Colonic mucosa (tissue), 4 donors: ENCODE data around the gene ENPP7. TPM values are rescaled to one million over a fixed set of nuclear protein-coding genes. Genes with fewer than 3 reads are reported as not detected.

Experiments
- DNase-seq: peaks from one replicate; pipeline ENCODE4 v3.0.0-alpha.2; 2020
- H3K27ac ChIP-seq: fragments of 200-600 bp; one replicate; pipeline ENCODE4 v1.8.0; 2021
- H3K27me3 ChIP-seq: fragments of 200-600 bp; one replicate; pipeline ENCODE4 v1.8.0; 2021
- H3K36me3 ChIP-seq: fragments of 200-600 bp; one replicate; pipeline ENCODE4 v1.8.0; 2021
- H3K4me1 ChIP-seq: fragments of 200-600 bp; one replicate; pipeline ENCODE4 v1.8.0; 2021; ENCODE audit warnings: mild to moderate bottlenecking
- H3K4me3 ChIP-seq: fragments of 200-600 bp; one replicate; pipeline ENCODE4 v1.8.0; 2021
- H3K9ac ChIP-seq, 2 donors: one replicate each; pipeline ENCODE4 v1.7.0; 2013; ENCODE audit warnings: control low read depth in 2 of 2, low read depth in 2 of 2, low read length in 2 of 2
- H3K9me3 ChIP-seq: fragments of 200-600 bp; one replicate; pipeline ENCODE4 v1.8.0; 2021
- intact Hi-C: fragments of 100-400 bp; cut with DNase I; formaldehyde crosslinking; loops from one replicate; pipeline ENCODE4 v1.14.1; 2022
- total RNA-seq, 2 donors: library from RNA; stranded (reverse); fragmentation: NEBNext Ultra II Directional in 1 of 2; extraction: Animal tissue kit (Norgen Biotek cat#: 25700) in 1 of 2; gene quantifications; one replicate each; pipeline ENCODE4 v1.2.1, GENCODE V29; 2021
- TF ChIP-seq, protein P1 (sequence below): fragments of 200-600 bp; IDR thresholded peaks from one replicate; pipeline ENCODE4 v1.8.0; 2022; ENCODE audit warnings: antibody characterized with exemption, mild to moderate bottlenecking
- donor health status: healthy.
- donor health status: DM: no; HTN: no; CAD: no.
- donor health status: DM: no; HTN: no; CAD: no.

The ENPP7 gene
- total RNA-seq, 2 donors from 2014 or later: not detected

DNA sequence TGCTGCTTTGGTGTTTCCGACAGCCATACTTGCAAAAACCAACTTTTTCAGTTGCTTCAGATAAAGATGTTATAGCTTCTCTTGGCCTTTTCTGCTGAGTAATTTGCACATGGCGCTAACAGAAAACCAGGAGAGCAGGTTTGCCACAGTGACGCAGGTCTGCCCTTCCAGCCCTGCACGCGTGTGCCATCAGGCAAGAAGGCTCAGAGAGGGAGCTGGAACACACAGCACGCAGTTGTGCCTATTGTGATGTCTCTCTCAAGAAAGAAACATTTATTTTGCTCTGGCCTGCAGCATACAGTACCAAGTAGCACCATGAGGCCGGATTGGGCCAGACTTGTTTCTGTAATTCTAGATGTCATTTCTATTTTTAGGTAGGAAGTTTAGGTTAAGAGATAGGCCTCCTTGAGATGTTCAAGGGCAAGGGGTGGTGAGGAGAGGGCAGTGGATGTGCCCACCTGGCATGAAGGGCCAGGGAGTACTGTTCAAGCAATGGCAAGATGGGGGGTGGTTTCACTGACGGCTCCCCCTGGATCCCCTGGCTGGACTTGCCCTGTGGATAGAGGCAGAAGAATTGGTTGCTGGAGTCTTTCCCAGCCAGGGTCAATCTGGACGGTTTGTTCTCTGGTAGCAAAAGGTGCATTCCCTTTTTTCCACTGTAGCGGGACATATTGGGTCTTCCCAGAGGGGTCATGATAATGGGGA lies 49.1 kb downstream of the ENPP7 start:
- no peak overlapping the region for H3K4me3 ChIP-seq
- DNase-seq: no peak
- TF ChIP-seq, protein P1, sequence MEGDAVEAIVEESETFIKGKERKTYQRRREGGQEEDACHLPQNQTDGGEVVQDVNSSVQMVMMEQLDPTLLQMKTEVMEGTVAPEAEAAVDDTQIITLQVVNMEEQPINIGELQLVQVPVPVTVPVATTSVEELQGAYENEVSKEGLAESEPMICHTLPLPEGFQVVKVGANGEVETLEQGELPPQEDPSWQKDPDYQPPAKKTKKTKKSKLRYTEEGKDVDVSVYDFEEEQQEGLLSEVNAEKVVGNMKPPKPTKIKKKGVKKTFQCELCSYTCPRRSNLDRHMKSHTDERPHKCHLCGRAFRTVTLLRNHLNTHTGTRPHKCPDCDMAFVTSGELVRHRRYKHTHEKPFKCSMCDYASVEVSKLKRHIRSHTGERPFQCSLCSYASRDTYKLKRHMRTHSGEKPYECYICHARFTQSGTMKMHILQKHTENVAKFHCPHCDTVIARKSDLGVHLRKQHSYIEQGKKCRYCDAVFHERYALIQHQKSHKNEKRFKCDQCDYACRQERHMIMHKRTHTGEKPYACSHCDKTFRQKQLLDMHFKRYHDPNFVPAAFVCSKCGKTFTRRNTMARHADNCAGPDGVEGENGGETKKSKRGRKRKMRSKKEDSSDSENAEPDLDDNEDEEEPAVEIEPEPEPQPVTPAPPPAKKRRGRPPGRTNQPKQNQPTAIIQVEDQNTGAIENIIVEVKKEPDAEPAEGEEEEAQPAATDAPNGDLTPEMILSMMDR: no peak
- H3K36me3 ChIP-seq: no peaks in the 10 kb centered on the region
- no peaks in the 10 kb centered on the region for H3K9me3 ChIP-seq
- H3K4me1 ChIP-seq: peaks cover 11% of the 10 kb centered on the region
- intact Hi-C loops: no loop called here
- H3K27me3 ChIP-seq: peaks cover 34% of the 10 kb centered on the region
- no peak overlapping the region for H3K27ac ChIP-seq
- H3K9ac ChIP-seq: no peak overlapping the region

DNA sequence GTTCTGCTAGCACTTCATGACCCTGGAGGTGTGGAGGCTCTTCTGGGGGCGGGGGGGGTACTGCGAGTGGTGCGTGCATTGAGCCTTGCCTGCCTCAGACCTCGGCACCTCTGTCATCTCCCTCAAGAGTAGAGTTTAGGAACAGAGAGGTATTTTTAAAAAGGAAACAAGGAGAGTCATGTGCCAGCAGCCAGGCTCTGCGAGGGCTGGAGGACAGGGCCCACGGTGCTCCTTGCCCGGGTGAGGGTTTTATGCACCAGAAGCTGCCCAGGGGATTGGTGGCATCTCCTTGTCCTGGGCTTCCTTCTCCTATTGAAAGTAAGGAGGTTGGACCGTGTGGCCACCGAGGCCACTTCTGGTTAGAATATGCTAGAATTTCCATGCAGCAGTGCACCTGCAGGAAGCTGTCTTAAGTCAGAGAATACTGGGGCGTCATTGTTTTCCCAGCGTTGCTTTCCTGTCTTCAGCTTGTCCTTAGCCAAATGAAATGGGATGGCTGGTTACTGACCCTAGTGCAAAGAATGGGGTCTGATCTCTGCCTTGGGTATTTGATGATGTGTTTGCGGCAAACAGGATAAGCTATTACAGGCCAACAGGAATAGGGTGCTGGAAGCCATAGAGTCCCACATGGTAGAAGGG lies 50.4 kb downstream of the ENPP7 start:
- H3K36me3 ChIP-seq: no peaks in the 10 kb centered on the region
- TF ChIP-seq, protein P1: no peak
- intact Hi-C loops: no loop called here

DNA sequence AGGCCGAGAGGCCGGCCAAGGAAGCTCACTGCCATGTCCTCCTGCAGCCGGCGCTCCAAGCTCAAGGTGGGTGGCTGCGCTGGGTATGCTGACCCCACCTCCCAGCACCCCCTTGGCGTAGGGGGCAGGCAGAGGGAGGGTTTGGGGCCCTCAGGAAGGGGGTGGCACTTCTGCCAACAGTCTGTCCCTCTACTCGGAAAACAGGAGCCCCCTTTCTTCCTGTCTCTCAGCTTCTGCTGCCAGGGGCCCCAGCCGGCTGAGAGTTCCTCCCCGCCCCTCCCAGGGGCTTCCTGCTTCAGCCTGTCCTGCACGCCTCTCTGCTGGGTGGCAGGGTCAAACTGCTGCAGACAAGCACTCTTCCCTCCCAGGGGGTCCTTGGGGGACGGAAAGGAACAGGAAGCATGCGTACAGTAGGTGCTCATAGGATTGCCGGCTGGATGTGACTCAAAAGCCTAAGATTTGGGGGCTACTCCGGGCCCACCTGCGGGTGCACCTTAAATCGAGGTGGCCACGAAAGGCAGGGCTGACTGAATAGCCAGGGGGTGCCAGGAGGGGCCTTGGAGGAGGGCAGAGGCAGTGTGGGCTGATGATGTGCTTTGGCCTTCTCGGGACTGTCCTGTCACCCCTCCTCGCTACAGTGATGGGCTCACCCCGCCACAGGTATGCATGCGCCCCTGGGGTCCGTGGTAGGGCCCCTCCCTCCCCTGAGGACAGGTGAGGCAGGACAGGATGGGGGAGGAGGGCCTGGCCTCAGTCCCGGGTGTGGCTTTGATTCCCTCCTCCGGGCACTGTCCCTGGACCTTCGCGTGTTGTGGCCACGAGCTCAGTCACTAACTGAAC lies 51.2 kb downstream of the ENPP7 start:
- Histone ChIP-seq H3K27ac (no peak overlapping the region), H3K9ac (no peak overlapping the region), H3K4me1 (peaks cover 11% of the 10 kb centered on the region), H3K36me3 (no peaks in the 10 kb centered on the region), H3K27me3 (peaks cover 29% of the 10 kb centered on the region), H3K4me3 (no peak overlapping the region), H3K9me3 (no peaks in the 10 kb centered on the region)
- intact Hi-C loops: no loop called here
- TF ChIP-seq, protein P1: no peak
- DNase-seq: no peak

More for the DNA sequence above, 50.4 kb downstream of the ENPP7 start:
- H3K9ac ChIP-seq: no peak overlapping the region
- H3K9me3 ChIP-seq: no peaks in the 10 kb centered on the region
- H3K4me3 ChIP-seq: no peak overlapping the region
- peaks cover 28% of the 10 kb centered on the region for H3K27me3 ChIP-seq
- no peak overlapping the region for H3K27ac ChIP-seq
- DNase-seq: no peak
- H3K4me1 ChIP-seq: peaks cover 11% of the 10 kb centered on the region

DNA sequence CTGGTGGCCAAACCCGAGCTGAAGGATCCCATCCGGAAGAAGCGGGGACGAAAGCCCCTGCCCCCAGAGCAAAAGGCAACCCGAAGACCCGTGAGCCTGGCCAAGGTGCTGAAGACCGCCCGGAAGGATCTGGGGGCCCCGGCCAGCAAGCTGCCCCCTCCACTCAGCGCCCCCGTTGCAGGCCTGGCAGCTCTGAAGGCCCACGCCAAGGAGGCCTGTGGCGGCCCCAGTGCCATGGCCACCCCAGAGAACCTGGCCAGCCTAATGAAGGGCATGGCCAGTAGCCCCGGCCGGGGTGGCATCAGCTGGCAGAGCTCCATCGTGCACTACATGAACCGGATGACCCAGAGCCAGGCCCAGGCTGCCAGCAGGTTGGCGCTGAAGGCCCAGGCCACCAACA lies 53.1 kb downstream of the ENPP7 start:
- no peak overlapping the region for H3K27ac ChIP-seq
- H3K9me3 ChIP-seq: no peaks in the 10 kb centered on the region
- H3K4me1 ChIP-seq: peaks cover under 1% of the 10 kb centered on the region
- no peak for DNase-seq
- H3K27me3 ChIP-seq: peaks cover 18% of the 10 kb centered on the region
- H3K36me3 ChIP-seq: no peaks in the 10 kb centered on the region
- no peak overlapping the region for H3K4me3 ChIP-seq
- intact Hi-C loops: no loop called here
- no peak overlapping the region for H3K9ac ChIP-seq
- TF ChIP-seq, protein P1: no peak

GRCh38 chr17:79784353-79785016 lies 53.7 kb downstream of the ENPP7 start:
- Histone ChIP-seq H3K27ac (no peak overlapping the region), H3K4me1 (no peaks in the 10 kb centered on the region), H3K4me3 (no peak overlapping the region), H3K27me3 (peaks cover 18% of the 10 kb centered on the region), H3K9me3 (no peaks in the 10 kb centered on the region), H3K36me3 (no peaks in the 10 kb centered on the region), H3K9ac (no peak overlapping the region)
- DNase-seq: no peak
- intact Hi-C loops: no loop called here
- TF ChIP-seq, protein P1: no peak
